GM12892 (cell line): ENCODE measurements around the gene MND1.

Experiments used
- POLR2A ChIP-seq: IDR thresholded peaks from 2 replicates; pipeline ENCODE4 v1.6.1; 2011; ENCODE audit warnings: low read depth, low read length, control low read depth
- TAF1 ChIP-seq: IDR thresholded peaks from 2 replicates; pipeline ENCODE4 v1.6.1; 2011; ENCODE audit warnings: low read depth, mild to moderate bottlenecking, control low read depth, low read length, borderline replicate concordance

DNA sequence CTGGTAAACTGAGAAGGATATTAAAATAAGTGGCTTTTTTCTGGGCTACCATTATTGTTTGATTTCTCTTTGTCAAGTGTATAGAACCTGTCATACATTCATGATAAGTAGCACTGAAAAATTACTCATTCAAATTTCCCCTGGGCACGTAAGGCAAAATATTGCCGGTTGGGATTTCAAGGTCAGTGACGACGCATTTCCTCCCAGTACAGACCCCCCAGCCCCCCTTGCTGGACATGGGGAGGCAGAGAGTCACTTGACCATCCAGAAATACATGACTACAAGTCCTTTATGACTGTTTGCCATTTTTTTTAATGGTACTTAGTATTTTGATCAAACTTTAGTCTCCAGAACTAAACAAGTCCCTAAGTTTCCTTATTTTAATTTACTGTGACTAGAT lies 6.8 kb upstream of the MND1 start:
- TF ChIP-seq TAF1 = no peak
- TF ChIP-seq POLR2A = no peak
